Activated CD4-positive, CD25-positive, alpha-beta regulatory T cell treated with anti-CD3 and anti-CD28 coated beads, Interleukin-2, amount 50 U/mL, for 72 hours (primary cell): ENCODE data around the gene GFOD1.
"Not testable (repeated sequence)": the region's sequence is repeated elsewhere in the genome, so short reads cannot be mapped to it uniquely, and the experiment has no call there.

ENCODE experiments used
- DNase-seq: peaks from one replicate; pipeline ENCODE4 v3.0.0; 2021

Gene GFOD1

DNA sequence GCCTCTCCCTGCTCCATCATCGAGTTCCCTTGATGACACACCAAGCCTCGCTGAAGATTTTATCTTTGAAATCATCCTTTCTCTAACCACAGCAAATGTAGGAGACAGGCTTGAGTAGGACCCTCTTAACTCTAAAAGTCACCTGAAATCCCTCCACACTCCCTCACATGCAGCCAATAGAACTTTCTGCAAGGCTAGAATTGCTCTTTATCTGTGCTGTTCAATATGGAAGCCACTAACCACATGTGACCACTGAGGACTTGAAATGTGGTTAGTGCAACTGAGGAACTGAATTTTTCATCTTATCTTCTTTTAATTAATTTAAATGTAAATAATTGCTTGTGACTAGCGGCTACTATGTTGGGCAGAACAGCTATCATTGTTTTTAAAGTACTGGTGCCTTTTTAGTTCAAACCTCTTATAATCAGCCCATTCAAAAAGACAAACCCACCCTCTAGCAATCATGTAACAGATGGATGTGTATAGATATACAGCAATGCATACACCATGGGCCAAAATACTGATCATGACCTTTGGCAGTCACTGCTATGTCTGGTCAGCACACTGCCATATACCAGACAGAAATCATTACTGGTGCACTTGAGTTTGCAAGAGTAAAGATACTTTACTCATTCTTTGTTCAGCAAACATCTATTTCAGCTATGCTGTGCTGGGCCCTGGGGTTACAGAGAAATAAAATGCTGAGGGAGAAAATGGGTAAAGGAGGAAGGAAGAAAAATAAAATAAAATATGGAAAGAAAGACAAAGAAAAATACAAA lies 50.0 kb downstream of the GFOD1 start:
- DNase-seq, result no peak

DNA sequence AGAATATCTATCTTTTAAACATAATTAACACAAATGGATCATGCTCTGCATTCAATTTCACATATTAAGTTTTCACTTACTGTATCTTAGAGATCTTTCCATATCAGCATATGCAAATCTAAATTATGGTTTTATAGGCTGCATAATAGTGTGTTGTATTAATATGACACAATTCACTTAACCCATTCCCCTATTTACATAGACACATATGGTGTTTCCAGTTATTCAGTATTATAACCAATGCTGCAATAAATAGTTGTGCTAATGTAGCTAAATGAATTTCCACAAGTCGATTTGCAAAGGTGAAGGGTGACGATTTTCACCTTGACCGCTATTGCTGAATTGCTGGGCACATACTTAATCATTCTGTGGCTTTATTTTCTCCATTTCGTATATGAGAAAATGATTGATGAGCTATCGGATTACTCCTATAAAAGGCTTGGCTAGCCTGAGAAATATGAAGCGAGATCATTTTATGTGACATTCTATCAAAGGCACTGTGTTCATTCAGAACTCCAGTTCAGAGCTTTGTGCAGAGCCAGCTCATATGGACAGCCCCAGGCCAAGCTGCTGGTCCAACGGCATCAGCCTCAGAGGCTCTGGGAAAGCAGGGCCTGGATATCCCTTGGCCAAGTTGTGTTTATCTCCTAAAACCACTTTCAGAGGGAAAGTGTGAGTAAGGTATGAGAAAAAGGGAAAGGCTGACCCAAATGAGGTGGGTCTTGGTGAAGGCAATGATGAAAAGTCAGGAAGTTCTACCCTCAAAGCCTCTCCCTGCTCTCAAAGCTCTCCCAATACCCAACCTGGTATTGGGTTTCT lies 50.8 kb downstream of the GFOD1 start:
- no peak for DNase-seq

DNA sequence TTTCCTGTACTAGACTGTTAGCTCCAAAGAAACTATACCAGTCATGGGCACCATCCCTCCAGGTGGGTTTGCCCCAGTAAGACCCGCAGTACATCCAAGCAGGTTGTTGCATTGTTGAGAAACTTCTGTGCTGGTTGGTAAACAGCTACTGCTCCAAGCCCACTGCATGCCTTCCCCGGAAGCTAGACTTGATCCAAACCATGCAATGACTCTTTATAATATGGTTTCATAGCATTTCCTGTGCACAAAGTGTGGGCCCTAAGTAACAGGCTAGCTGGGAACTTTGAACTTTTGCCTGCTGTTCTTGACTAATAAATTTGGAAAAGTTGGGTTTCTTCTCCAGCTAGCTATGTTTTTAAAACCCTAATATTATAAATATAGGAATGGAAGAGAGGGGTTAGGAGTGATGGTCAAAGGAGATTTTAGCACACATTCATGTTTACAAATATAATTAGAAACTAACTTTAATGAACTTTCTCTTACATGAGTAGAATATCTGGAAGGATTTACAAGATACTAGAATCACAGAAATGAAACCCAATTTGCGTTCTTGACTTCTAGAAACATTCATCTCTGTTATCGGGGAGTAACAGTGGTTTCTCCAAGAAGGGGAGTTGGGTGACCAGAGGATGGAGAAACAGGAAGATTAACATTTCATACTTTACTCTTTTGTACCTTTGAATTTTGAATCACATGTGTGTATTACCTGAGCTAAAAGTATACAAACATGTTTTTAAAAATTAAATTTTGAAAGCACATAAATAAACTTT lies 51.7 kb downstream of the GFOD1 start:
- no peak for DNase-seq

DNA sequence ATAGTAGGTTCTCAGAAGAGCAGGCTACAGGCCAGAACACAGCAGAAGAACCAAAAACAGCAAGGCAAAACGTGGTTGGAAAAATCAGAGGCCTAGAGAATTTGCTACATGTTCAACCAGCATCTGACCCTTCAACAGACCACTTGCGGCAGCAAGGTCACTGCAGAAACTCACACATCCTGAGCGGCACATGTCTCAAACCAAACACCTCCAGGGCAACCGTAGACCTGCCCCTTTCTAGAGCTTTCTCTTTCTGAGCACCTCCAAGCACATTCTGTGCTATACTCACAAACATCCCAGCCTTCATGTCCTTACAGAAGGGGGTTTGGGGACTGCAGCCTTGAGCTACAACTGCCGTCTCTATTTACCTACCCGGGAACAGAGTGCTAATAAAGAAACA lies 52.6 kb downstream of the GFOD1 start:
- no peak for DNase-seq

DNA sequence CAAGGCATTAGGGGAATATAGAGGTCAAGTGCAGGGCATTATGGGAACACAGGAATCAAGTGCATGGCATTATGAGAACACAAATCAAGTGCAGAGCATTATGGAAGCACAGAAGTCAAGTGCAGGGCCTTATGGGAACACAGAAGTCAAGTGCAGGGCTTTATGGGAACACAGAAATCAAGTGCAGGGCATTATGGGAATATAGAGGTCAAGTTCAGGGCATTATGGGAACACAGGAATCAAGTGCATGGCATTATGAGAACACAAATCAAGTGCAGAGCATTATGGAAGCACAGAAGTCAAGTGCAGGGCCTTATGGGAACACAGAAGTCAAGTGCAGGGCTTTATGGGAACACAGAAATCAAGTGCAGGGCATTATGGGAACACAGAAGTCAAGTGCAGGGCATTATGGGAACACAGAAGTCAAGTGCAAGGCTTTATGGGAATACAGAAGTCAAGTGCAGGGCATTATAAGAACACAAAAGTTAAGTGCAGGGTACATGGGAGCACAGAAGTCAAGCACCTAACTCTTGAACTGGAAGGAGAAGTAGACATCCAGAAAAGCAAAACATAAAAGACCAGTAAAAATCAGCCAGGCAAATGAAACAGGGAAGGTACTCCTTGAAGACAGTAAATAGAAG lies 53.1 kb downstream of the GFOD1 start:
- not testable (repeated sequence) for DNase-seq

DNA sequence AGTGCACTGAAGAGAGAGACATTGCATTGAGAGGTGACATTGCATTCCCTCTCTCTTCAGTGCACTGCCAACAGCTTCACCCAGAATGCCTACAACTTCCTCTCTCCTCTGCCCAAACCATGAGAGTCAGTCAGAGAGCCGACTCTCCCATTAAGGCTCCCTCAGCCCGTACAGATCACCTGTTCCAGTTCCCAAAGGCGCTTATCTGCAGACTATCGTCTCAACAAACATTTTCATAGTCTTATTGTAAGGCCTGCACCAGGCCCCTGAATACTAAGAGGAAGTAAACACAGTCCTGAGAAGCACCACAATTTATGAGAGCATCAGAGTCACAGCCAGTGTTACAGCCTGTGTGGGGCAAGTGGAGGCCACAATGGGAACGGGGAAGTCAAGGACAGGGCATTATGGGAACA lies 53.7 kb downstream of the GFOD1 start:
- DNase-seq, result no peak

DNA sequence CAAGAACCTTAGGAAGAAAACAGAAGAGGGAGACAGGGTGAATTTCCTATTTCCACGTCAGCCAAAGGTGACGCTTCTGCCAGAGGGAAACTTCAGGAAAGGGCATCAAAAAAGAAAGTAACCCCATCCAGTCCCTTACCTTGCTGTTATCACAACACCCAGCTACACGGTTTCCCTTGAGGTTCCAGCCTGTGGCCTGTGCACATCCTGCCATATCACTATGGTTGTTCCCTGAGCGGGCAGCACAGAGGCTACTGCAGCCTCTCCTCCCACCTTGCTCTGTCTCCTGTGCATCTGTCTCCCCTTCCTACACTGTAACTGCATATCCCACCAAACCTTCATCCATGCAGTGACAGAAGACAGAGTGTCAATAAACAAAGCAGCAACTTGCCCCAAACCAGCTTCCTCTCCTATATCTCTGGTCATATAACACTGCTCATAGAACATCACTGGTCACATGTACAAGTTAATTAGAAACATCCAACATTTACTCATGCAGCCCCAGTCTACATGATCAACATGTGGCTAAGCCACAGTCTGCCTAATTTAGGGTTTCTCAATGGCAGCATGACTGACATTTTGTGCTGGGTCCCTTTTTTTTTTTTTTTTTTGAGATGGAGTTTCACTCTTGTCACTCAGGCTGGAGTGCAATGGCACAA lies 54.7 kb downstream of the GFOD1 start:
- no peak for DNase-seq

DNA sequence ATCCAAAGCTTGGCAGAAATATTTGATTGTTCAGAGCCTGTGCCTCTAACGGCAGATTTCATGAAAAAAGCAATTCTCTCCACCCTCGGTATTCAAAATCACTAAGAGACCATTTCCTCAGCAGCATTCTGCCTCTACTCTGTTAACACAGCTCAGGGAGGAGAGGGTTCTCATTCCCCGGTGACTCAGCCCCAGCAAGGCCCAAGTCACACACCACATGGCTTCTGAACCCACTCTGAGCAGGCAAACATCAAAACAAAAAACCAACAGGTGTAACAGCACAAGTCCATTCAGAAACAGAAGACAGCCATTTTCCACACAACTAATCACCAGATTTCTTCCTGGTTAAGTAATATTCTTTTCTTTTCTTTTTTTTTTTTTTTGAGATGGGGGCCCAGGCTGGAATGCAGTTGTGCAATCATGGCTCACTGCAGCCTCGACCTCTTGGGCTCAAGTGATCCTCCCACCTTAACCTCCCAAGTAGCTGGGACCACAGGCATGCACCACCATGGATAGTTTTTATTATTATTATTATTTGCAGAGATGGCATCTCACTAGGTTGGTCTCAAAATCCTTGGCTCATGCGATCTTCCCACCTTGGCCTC lies 55.4 kb downstream of the GFOD1 start:
- DNase-seq, result no peak

DNA sequence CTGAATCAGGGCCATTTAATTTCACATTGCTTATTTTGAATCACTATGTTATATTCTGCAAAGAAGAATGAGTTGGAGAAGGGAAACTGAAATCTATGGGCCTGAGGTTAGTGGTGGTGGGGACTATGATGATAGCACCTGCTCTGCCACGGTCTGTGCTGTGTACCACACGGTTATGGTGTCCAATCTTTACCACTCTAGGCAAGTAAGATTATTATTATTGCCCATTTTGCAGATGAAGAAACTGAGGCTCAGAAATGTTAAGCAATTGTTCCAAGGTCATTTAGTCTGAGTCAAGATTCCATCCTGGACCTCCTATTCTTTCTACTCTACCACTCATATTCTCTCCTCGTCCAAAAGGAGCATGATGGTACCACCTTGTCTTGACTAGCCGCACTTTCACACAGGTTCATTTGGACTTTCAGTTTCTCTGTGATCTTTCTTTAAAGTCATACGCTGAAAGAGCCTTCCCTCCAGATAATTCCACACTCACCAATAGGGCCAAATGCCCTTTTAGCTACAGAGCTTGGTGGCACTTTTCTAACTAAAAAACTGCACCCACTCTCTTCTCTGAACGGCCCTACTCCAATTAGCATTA lies 56.2 kb downstream of the GFOD1 start:
- no peak for DNase-seq

DNA sequence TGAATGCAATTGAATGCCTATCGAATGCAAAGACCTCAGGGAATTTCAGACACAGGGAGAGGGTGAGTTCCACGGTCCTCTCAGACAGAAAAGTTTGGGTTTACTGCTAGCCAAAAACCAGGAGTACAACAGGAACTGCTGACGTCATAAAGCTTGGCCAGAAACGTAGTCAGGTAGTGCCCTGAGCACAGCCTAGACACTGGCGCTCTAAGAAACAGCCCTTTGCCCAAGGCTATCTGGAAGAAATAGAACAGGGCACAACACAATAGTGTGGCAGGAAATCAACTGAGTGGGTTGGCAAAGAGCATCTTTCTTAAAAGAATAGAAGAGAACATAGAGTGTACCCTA lies 58.0 kb downstream of the GFOD1 start:
- DNase-seq, result no peak

DNA sequence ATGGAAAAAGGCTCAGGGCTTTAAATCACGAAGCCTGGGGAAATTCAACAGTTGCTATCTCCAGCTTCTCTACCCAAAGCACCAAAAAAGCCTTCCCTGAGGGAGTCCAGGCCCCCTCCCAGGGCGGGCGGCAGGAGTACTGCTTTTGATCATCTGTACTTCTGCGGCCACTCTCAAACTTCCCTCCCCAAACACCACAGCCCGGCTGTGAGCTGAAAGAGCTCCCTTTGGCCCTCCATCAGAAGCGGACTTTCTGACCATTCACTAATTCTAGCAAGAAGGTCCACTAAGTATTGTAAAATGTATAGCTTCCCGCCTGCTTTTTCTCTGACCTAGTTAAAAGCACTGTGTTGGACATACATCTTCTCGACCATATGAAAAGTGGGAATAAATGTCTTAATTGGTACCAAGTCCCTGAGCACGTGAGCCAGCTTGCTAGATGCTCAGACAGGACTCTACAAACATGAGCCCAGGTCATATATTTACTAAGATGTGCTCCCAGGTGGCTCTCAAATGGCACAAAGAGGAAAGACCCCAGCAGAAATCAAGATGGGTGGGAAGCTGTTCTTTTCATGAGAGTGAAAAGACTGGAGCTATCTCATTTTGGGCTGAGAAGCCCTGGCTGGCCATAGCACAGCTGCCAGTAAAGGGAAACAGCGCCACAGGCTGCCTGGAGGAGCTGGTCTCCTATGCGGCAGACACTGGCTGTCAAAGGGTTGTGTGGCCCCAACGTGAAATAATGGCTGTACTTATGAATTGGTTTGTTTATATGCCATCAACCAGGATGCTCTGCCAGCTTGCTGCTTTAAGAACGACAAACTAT lies 58.6 kb downstream of the GFOD1 start:
- DNase-seq, result no peak

DNA sequence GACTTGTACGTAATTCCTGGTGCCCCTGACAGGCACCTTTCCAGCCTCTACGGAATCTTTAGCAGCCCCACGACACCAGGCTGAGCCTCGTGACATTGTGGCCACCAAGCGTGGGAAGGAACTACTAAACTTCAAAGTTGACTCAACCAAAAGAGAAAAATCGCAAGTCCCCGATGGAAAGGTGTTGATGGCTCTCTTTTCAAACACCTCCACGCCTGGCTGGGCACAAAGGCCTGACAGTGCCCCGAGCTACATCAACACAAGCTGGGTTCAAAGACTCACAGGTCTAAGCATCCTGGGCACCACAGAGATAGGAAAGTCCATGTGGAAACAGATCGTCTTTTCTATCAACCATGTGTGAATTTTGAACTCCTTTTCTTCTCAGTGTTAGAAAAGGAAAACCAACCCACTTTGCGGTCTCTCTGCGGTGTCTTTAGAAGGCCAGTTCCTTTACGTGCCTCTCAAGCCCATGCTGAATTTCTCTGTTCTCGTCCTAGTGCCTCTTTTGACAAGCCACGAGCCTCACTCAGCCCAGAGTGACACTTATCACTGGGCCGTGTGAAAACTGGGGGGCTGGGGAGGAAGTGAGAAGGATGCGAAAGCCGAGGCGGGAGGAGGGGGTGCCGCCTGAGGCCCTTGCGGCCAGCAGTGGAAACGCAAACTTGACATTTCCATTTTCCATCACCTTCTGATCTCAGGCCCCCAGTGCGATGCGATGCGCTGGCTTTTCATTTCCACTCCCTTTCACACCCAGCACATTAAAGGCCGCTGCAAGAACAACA lies 59.4 kb downstream of the GFOD1 start:
- DNase-seq, result peak; percentile 53

DNA sequence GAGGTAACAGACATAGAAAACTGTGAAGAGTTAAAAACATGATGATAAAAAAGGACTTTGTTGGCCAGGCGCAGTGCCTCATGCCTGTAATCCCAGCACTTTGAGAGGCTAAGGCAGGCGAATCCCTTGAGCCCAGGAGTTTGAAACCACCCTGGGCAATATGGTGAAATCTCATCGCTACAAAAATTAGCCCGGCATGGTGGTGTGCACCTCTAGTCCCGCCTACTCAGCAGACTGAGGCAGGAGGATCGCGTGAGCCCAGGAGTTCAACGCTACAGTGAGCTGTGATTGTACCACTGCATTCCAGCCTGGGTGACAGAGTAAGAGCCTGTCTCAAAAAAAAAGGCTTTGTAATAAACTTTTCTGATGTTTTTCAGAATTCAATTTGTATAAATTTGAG lies 60.1 kb downstream of the GFOD1 start:
- DNase-seq, result no peak

DNA sequence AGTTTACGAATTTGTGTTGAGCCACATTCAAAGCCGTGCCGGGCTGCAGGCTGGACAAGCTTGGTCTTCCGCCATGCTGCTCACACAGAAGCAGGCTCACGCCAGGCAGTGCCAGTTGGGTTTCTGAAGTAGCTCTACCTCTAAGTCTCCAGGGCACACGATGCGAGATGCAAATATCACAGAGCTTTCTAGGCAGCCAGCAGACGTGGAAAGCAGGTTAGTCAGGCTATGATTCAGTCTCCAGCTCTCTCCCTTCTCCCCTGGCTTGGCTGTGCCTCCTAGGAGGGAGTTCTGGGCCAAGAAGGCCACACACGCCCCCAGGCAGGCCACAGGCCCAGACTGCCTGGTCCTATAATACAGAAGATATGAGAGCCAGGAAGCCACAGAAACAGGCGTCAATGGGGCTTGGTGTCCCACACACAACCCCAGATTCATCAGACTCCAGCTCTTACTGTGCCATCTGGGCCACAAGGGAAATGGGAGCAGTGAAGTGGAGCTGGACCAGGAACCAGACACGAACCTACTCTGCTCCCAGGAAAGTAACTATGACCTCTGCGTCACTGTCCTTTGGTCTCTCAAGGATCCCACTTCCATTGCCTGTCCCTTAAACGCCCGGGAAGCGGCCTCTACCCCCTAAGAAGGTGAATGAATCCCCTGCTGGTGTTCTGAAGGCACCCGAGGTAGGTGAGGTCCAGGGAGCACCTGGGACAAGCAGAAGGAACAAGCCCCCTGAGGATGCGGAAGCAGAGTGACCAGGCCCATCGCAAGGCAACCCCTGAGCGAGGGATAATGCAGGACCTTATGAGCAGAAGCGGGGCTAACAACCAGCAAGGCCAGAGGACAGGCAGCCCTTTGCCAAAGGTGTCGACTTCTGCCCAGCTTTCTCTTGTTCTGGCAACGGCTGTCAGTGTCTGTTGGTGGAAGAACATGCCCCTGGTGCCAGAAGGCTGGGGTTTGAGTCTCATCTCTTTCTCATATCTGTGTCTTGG lies 61.2 kb downstream of the GFOD1 start:
- DNase-seq, result no peak

DNA sequence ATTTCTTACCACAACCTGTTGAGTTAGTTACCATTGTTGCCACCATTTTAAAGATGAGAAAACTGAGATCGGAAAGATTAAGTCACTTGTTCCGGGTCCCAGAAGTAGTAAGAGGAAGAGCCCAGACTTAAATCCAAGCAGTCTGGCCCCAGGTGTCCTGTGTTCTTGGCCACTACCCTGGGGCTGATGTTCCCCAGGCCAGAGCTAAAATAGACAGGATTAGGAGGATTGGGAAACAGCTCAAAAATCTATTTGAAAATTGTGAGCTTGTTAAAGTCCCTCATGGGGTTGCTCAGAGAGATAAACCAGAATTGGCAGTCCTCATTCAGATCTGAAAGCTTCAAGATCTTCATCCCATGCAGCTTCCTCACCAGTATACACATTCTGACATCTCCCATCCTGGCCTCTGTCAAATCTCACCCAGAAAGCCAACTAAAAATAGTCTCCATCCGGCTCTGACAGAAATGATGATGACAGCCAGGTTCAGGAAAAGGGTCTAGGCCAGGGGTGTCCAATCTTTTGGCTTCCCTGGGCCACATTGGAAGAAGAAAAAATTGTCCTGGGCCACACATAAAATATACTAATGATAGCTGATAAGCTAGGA lies 62.0 kb downstream of the GFOD1 start:
- no peak for DNase-seq

DNA sequence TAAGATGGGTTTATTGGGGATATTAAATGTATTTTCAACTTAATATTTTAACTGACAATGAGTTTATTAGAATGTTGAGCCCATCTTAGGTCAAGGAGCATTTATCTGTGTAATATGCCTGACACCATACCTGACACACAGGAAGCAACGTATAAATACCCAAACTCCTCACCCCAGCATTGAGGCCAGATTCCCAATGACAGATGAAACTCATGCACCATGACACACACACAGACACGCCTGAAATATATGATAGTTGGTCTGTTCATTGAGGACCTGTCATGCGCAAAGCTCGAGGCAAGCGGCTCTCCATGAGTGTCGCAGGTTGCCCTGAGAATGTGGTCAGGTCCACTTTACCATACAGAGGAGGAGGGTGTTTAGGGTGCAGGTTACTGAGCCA lies 64.1 kb downstream of the GFOD1 start:
- DNase-seq, result no peak

DNA sequence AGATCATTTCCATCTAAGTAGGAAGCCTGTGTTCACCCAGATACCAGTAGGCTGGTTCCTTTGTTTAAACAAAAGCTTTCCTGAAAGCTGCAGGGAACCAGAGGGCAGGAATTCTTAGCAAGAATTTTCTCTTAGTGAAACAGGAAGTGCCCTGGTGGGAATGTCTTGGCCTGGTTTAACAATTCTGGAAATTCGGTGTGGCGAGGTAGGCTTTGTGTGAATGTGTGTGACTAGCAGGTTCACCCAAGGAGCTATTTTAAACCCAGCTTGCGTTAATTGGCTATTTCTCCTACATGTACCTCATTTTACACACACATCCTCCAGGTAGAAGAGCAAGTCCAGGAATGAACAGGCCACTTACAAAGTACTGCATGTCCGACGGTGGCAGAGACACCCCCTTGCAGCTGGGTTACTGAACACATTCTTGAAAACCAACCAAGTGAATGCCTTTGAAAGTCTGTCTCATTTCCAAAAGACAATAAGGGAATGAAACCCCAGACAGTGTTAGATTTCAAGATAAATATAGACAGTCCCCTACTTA lies 64.6 kb downstream of the GFOD1 start:
- no peak for DNase-seq
